Testis (tissue), 2 donors: ENCODE results near the gene LSM12.

Experiments used
- CTCF ChIP-seq, 3 experiments: fragments of 450-650 bp in 2 of 3; fragments of 200-600 bp in 1 of 3; sonication (generic) in 1 of 3; IDR thresholded peaks; one replicate each; pipeline ENCODE4 v1.5.1; 2016 to 2019; ENCODE audit warnings: antibody characterized with exemption in 3 of 3, mild to moderate bottlenecking in 2 of 3, moderate library complexity in 1 of 3
- POLR2A ChIP-seq: fragments of 450-650 bp; IDR thresholded peaks from one replicate; pipeline ENCODE4 v1.6.1; 2017; ENCODE audit warnings: antibody characterized with exemption, mild to moderate bottlenecking, moderate library complexity

- TF ChIP-seq CTCF (IDR thresholded peaks at IDR 0.05), result no peak
- TF ChIP-seq POLR2A, result no peak
Observed at GRCh38 chr17:44069974-44070454, 3.5 kb upstream of the LSM12 start.
